NCI-H1092 treated with DMSO at 0.1 percent for 48 hours (cell line): ENCODE results near the gene STAT5A.

ENCODE experiments used
- DNase-seq: peaks from one replicate; lab custom pipeline; 2025; lab: John Stamatoyannopoulos, UW

Gene STAT5A

GRCh38 chr17:42268236-42268635, 20.1 kb upstream of the STAT5A start:
- DNase-seq, result no peak

- DNase-seq, result no peak
Measured at GRCh38 chr17:42270170-42270535, 18.1 kb upstream of the STAT5A start.

GRCh38 chr17:42270596-42270995, 17.7 kb upstream of the STAT5A start:
- DNase-seq, result no peak

GRCh38 chr17:42271006-42271778, 17.1 kb upstream of the STAT5A start:
- DNase-seq, result no peak

GRCh38 chr17:42271779-42272035, 16.6 kb upstream of the STAT5A start:
- no peak for DNase-seq

GRCh38 chr17:42272162-42272907, 16.0 kb upstream of the STAT5A start:
- DNase-seq, result no peak

- DNase-seq, result no peak
Measured at GRCh38 chr17:42273474-42274252, 14.6 kb upstream of the STAT5A start.

GRCh38 chr17:42274253-42274542, 14.1 kb upstream of the STAT5A start:
- no peak for DNase-seq

- DNase-seq, result no peak
Measured at GRCh38 chr17:42274812-42275526, 13.3 kb upstream of the STAT5A start.

GRCh38 chr17:42275527-42276358, 12.6 kb upstream of the STAT5A start:
- peak; percentile 55 for DNase-seq

- peak; percentile 55 for DNase-seq
Measured at GRCh38 chr17:42276359-42276608, 12.0 kb upstream of the STAT5A start, which contains the start of gene STAT5B. Gene STAT5B, minus strand, starts transcription at chr17:42276391. Its CDS starts 44,264 bp downstream, at chr17:42232127.

- DNase-seq, result peak; percentile 66
Measured at GRCh38 chr17:42276609-42277341, 11.5 kb upstream of the STAT5A start.

- DNase-seq, result no peak
Measured at GRCh38 chr17:42277342-42277712, 11.0 kb upstream of the STAT5A start.

GRCh38 chr17:42279776-42280630, 8.3 kb upstream of the STAT5A start:
- no peak for DNase-seq

- peak; percentile 49 for DNase-seq
Measured at GRCh38 chr17:42281571-42282096, 6.7 kb upstream of the STAT5A start.

GRCh38 chr17:42282478-42283080, 5.7 kb upstream of the STAT5A start:
- DNase-seq, result no peak

GRCh38 chr17:42283241-42284023, 4.9 kb upstream of the STAT5A start:
- DNase-seq, result no peak

- DNase-seq, result no peak
Measured at GRCh38 chr17:42284024-42284369, 4.3 kb upstream of the STAT5A start.

GRCh38 chr17:42284566-42284965, 3.7 kb upstream of the STAT5A start:
- no peak for DNase-seq
